ENCODE measurements around the gene PIGO.

DNA sequence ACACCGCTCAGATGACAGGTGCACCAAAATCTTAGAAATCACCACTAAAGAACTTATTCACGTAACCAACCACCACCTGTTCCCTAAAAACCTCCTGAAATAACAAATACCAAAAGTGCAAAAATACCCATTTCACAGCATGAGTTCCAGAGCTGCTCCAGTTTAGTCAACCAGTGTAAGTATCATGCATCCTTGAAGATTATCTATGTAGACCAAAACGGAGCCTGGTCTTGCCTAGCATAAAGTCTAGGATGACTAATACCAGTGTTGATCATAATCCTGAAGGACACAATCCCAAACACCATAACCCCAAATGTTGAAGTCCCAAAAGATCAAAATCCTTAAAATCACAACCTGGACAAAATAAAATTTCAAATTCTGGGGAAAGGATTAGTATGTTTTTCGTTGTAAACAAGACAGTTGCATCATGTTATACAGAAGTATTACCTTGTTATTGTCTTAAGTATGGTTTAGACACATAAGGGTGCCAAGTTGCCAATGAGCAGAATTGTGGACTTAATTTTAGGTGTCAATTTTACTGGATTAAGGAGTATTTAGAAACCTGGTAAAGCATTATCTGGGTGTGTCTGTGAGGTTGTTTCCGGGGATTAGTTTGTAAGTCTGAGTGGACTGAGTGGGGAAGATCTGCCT, 42.1 kb downstream of the PIGO start:
- TF ChIP-seq CTCF (IDR thresholded peaks at IDR 0.05; ENCODE audit: poor library complexity) (no peak), EZH2phosphoT487 (IDR thresholded peaks at IDR 0.05; ENCODE audit: low read depth, severe bottlenecking, unreplicated experiment) (no peak)
